Measurements from ENCODE around the gene NUMBL.

GRCh38 chr19:40641281-40641680 lies 49.2 kb downstream of the NUMBL start:
- TF ChIP-seq CTCF (IDR thresholded peaks at IDR 0.05) (no peak), POLR2A (IDR thresholded peaks at IDR 0.05; ENCODE audit: low read length) (no peak)

All from A549 (cell line).